Measurements from ENCODE around the gene GRIN2A. TPM values are rescaled to one million over a fixed set of nuclear protein-coding genes. Genes with fewer than 3 reads are reported as not detected.

The GRIN2A gene
- total RNA-seq, 2 experiments from 2014 or later = not detected

DNA sequence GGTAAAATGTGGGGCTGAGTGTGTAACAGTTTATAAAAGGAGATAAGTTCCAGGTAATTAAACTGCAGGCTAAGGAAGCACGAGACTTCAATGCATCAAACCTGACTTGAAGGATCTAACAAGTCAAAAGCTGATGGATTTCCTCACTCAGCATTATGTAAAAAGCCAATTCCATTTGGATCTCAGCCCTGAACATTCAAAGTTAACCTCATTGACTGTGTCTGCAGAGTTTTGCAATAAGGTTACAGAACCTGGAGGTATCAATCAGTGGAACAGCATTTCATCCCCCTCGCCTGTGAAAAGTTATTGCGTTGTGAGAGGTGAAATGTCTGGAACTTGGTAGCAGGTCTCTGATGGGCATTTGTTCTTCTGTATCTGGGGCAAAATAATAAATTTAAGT, 317.8 kb downstream of the GRIN2A start:
- no peaks in the 10 kb centered on the region for H3K4me1 Mint-ChIP-seq (ENCODE audit: low read depth)
- DNase-seq = no peak
- ChIA-PET POLR2A (no interaction called here), CTCF (no interaction called here)
- intact Hi-C loops (cut with micrococcal nuclease) = no loop called here
- no peaks in the 10 kb centered on the region for H3K27me3 Mint-ChIP-seq
- H3K9me3 Mint-ChIP-seq = no peaks in the 10 kb centered on the region
- H3K4me3 Mint-ChIP-seq = no peak overlapping the region
- no peak overlapping the region for H3K27ac Mint-ChIP-seq
- no peaks in the 10 kb centered on the region for H3K36me3 Mint-ChIP-seq

DNA sequence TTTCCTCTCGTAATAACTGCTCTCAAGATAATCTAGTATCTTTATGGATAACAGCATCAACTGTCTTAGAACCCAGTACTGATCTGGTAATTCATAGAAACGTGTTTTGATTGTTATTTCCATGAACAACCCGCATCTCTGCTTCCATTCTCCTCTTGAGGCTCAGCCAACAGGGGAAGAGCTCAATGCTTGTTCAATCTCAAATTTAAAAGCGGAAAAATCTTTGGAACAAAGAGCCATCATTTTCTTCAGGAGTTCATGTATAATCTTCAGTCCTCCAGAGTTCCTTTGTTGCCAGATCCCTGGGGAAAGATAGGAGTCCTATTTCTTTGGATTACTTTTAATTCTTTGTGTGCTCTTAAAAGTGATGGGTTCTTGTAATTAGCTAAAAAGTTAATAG, 319.9 kb downstream of the GRIN2A start:
- H3K9me3 Mint-ChIP-seq = no peaks in the 10 kb centered on the region
- H3K36me3 Mint-ChIP-seq = no peaks in the 10 kb centered on the region
- CTCF ChIA-PET = no interaction called here
- H3K4me1 Mint-ChIP-seq (ENCODE audit: low read depth) = no peaks in the 10 kb centered on the region
- no peak overlapping the region for H3K27ac Mint-ChIP-seq
- intact Hi-C loops (cut with micrococcal nuclease) = no loop called here
- POLR2A ChIA-PET = no interaction called here
- DNase-seq = no peak
- H3K4me3 Mint-ChIP-seq = no peak overlapping the region
- H3K27me3 Mint-ChIP-seq = no peaks in the 10 kb centered on the region

DNA sequence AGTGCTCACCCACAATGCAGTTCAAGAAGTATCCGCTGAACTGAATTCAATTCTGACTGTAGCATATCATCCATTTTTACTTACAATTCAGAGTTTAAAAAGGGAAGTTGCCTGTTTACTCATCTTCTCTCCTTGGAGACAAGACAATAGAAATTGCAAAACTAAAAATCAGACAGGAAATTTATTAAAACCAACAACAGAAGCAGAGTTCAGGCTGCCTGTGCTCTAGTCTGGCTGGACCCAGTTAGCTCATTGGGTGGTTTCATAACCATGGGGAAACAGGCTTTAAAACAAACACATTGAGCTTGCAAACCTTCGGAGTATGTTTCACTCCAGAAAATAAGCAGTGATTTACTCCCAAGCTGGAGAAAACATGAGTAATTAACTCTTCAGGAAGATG, 321.4 kb downstream of the GRIN2A start:
- Mint-ChIP-seq H3K27ac (no peak overlapping the region), H3K27me3 (no peaks in the 10 kb centered on the region), H3K4me3 (no peak overlapping the region), H3K36me3 (no peaks in the 10 kb centered on the region), H3K9me3 (no peaks in the 10 kb centered on the region), H3K4me1 (ENCODE audit: low read depth) (no peaks in the 10 kb centered on the region)
- intact Hi-C loops (cut with micrococcal nuclease) = no loop called here
- ChIA-PET POLR2A (no interaction called here), CTCF (no interaction called here)
- DNase-seq = no peak

DNA sequence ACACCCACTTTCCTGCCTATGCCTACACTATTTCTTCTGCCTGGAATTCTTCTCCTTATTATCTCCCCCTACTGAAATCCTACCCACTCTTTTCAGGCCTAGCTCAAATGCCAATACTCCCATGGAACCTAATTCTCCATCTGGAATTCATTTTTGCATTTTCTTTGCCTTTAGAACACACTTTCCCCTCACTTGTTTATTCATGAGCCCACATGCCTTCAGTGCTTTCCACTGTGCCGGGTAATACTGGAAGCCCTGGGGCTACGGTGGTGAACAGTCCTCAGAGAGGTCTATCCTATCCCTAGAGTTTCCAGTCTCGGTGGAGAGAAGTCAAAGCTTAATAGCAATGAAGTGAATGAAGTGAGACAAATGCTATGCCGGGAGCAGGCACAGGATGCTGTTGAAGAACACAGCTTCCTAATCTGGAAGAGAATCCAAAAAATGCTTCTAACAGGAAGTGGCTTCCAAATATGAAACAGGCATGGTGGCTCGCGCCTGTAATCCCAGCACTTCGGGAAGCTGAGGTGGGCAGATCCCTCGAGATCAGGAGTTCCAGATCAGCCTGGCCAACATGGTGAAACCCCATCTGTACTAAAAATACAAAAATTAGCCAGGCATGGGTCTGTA, 322.4 kb downstream of the GRIN2A start:
- intact Hi-C loops (cut with micrococcal nuclease) = no loop called here
- H3K4me3 Mint-ChIP-seq = no peak overlapping the region
- no peaks in the 10 kb centered on the region for H3K27me3 Mint-ChIP-seq
- no peak overlapping the region for H3K27ac Mint-ChIP-seq
- no peaks in the 10 kb centered on the region for H3K4me1 Mint-ChIP-seq (ENCODE audit: low read depth)
- H3K36me3 Mint-ChIP-seq = no peaks in the 10 kb centered on the region
- ChIA-PET CTCF (interaction anchor here (0.6 kb wide), 1 partner anchor 650 kb away, joined by 3 read pairs; no protein-coding TSS in a partner anchor), POLR2A (no interaction called here)
- no peaks in the 10 kb centered on the region for H3K9me3 Mint-ChIP-seq
- no peak for DNase-seq

DNA sequence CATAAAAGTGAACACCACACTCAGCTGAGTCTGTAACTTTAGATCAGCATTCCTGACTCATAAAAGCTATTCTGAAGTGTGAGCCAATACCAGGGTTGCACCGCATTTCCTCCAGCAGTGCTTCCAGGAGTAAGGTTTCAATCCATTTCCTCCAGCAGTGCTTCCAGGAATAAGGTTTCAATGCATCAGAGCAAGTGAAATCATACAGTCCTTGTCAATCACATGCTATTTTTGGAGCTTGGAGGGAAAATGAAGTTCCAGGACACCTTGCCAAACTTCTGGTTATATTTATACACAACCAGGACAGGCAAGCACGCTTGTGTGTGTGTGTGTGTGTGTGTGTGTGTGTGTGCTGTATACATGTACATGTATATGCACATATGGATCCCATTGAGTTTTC, 327.6 kb downstream of the GRIN2A start:
- ChIA-PET CTCF (no interaction called here), POLR2A (no interaction called here)
- intact Hi-C loops (cut with micrococcal nuclease) = no loop called here
- DNase-seq = no peak
- peaks cover under 1% of the 10 kb centered on the region for H3K27me3 Mint-ChIP-seq
- H3K27ac Mint-ChIP-seq = no peak overlapping the region
- H3K36me3 Mint-ChIP-seq = no peaks in the 10 kb centered on the region
- no peak overlapping the region for H3K4me3 Mint-ChIP-seq
- H3K4me1 Mint-ChIP-seq (ENCODE audit: low read depth) = no peaks in the 10 kb centered on the region
- H3K9me3 Mint-ChIP-seq = no peaks in the 10 kb centered on the region

DNA sequence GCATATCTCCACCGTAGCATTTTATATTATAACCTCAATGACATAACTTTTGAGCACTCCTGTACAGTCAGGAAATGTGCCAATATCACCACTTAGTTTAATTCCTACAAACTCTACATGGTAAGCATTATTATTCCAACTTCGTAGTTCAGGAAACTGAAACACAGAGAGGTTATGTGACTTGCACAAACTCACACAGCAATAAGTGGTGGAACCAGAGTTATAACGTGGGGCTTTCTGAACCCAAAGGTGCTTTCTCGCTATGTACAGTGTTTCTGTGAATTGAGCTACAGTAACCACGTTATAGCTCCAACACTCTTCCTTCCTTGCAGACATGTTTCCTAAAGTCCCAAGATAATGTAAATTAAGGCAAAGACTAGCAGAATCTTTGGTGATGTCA, 330.2 kb downstream of the GRIN2A start:
- Mint-ChIP-seq H3K27ac (no peak overlapping the region), H3K9me3 (no peaks in the 10 kb centered on the region), H3K4me1 (ENCODE audit: low read depth) (no peaks in the 10 kb centered on the region), H3K4me3 (no peak overlapping the region), H3K36me3 (no peaks in the 10 kb centered on the region), H3K27me3 (peaks cover 2% of the 10 kb centered on the region)
- intact Hi-C loops (cut with micrococcal nuclease) = no loop called here
- DNase-seq = no peak
- ChIA-PET POLR2A (no interaction called here), CTCF (no interaction called here)

DNA sequence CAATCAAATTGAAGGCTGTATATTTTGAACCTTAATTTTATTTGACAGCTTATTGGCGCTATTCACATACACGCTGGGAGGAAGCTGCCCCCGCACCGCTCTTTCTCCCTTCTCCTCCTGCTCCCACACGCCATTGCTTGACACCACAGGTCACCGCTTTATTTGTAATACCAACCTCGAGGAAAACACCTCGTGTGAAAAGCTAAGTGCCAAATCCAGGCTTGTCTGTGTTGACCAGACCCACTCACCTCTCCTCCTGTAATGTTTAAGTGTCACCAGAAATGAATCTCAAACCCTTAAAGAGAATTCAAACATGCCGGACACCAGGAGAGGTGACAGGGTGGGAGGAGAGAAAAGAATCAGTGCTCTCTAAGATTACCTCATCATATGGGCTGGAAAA, 331.4 kb downstream of the GRIN2A start:
- intact Hi-C loops (cut with micrococcal nuclease) = no loop called here
- POLR2A ChIA-PET = no interaction called here
- no peaks in the 10 kb centered on the region for H3K9me3 Mint-ChIP-seq
- CTCF ChIA-PET = no interaction called here
- DNase-seq = no peak
- peaks cover 2% of the 10 kb centered on the region for H3K27me3 Mint-ChIP-seq
- no peaks in the 10 kb centered on the region for H3K36me3 Mint-ChIP-seq
- H3K4me3 Mint-ChIP-seq = no peak overlapping the region
- no peaks in the 10 kb centered on the region for H3K4me1 Mint-ChIP-seq (ENCODE audit: low read depth)
- no peak overlapping the region for H3K27ac Mint-ChIP-seq

DNA sequence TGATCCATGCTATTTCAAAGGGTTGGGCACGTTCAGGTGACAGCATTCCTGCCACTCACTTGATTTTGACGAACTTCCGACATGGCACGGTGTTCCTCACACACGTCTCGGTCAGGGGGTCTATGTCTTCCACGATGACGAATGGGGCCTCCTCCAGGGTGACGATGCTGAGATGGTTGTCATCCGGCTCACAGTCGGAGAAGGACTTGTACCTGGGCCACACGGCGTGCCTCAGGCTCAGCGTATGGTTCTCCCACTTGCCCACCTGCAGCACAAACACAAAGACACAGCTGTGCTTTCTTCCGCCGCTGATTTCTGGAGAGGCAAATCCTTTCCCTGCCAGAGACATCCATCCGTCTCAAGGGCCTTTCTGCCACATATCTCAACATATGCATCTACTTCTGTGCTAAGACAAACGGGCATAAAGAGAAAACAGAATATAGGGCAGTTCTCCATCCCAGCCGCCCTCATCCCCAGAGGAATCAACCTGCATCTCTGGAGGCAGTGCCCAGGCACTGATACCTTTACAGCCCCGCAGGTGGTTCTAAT, 332.5 kb downstream of the GRIN2A start:
- Mint-ChIP-seq H3K27me3 (peaks cover 2% of the 10 kb centered on the region), H3K9me3 (no peaks in the 10 kb centered on the region), H3K4me3 (no peak overlapping the region), H3K36me3 (no peaks in the 10 kb centered on the region), H3K4me1 (ENCODE audit: low read depth) (no peaks in the 10 kb centered on the region), H3K27ac (no peak overlapping the region)
- CTCF ChIA-PET = no interaction called here
- POLR2A ChIA-PET = no interaction called here
- intact Hi-C loops (cut with micrococcal nuclease) = no loop called here
- DNase-seq = no peak

DNA sequence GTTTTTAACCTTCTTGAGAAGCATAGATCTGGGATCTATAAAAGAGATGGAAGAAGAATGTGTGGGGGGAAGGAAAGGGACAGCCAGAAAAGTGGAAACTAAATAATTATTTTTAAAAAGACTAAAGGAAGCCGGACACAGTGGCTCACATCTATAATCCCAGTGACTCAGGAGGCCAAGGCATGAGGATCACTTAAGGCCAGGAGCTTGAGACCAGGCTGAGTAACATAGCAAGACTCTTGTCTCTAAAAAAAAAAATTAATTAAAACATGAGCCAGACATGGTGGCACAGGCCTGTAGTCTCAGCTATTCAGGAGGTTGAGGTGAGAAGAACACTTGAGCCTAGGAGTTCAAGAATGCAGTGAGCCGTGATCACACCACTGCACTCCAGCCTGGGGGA, 335.1 kb downstream of the GRIN2A start:
- no peaks in the 10 kb centered on the region for H3K9me3 Mint-ChIP-seq
- no peak overlapping the region for H3K4me3 Mint-ChIP-seq
- no peak overlapping the region for H3K27ac Mint-ChIP-seq
- no peaks in the 10 kb centered on the region for H3K4me1 Mint-ChIP-seq (ENCODE audit: low read depth)
- intact Hi-C loops (cut with micrococcal nuclease) = no loop called here
- peaks cover 2% of the 10 kb centered on the region for H3K27me3 Mint-ChIP-seq
- ChIA-PET POLR2A (no interaction called here), CTCF (no interaction called here)
- H3K36me3 Mint-ChIP-seq = no peaks in the 10 kb centered on the region
- no peak for DNase-seq

DNA sequence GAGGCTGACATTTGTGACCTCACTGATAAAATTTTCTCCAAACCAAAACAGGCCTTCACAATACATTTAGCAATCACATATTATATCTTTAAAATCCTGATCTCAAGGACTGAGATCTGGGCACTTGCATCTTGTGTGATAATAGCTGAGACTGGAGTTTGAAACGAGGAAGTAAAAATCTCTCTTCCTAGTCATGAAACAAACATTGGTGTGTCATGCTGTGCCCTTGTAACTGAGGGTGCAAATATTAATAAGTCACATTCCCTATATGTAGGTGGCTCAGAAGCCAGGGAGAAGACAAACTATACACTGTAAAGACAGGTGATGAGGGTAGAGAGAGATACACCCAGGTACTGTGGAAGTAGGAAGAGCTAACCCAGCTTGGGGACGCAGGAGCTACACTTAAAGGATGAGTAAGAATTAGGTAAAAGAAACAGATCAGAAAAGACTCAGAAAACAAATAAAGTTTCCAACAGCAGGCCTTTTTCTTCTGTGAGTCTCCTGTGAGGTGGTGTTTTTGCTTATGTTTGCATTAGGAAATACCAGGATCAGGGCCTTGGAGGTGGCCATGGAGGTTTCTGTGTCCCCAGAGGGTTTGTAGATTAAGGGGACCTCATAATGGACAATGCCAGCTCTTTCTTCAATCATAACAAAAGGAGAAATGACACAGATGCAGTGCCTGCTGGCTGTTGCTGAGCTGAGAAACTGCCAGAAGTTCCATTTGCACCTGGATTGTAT, 335.7 kb downstream of the GRIN2A start:
- Mint-ChIP-seq H3K4me1 (ENCODE audit: low read depth) (no peaks in the 10 kb centered on the region), H3K4me3 (no peak overlapping the region), H3K9me3 (no peaks in the 10 kb centered on the region), H3K36me3 (no peaks in the 10 kb centered on the region), H3K27ac (no peak overlapping the region), H3K27me3 (peaks cover 2% of the 10 kb centered on the region)
- POLR2A ChIA-PET = no interaction called here
- intact Hi-C loops (cut with micrococcal nuclease) = no loop called here
- CTCF ChIA-PET = no interaction called here
- no peak for DNase-seq

DNA sequence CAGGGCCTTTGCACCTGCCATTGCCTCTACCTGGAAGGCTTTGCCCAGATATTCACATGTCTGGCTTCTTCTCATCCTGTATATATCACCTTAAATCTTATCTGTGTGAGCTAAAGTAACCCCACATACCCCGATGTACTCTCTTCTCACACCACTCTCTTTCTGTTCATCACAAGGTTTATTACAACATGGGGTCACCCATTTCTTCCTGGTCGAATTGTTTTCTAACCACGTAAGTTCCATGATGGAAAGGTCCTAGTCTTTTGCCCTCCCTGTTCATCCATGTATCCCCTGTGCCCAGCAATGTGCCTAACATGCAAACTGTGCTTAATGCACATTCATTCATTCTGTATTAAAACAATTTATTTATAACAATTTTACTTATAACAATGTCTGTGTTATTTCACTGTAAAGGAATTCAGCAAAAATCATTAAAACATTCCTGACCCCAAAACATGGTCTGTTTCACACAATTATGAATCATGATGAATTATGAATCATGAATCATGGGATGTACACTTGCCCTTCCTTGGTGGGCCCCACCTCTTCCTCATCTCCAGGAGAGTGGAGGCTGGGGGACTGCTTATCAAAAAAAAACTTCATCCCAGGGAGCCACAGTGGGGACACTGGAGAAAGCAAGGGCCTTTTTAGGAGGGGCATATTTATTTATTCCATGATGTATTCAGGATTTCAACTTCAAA, 336.4 kb downstream of the GRIN2A start:
- H3K9me3 Mint-ChIP-seq = no peaks in the 10 kb centered on the region
- no peak overlapping the region for H3K27ac Mint-ChIP-seq
- DNase-seq = no peak
- CTCF ChIA-PET = no interaction called here
- H3K27me3 Mint-ChIP-seq = peaks cover 2% of the 10 kb centered on the region
- POLR2A ChIA-PET = no interaction called here
- H3K4me1 Mint-ChIP-seq (ENCODE audit: low read depth) = no peaks in the 10 kb centered on the region
- no peak overlapping the region for H3K4me3 Mint-ChIP-seq
- no peaks in the 10 kb centered on the region for H3K36me3 Mint-ChIP-seq
- intact Hi-C loops (cut with micrococcal nuclease) = no loop called here

DNA sequence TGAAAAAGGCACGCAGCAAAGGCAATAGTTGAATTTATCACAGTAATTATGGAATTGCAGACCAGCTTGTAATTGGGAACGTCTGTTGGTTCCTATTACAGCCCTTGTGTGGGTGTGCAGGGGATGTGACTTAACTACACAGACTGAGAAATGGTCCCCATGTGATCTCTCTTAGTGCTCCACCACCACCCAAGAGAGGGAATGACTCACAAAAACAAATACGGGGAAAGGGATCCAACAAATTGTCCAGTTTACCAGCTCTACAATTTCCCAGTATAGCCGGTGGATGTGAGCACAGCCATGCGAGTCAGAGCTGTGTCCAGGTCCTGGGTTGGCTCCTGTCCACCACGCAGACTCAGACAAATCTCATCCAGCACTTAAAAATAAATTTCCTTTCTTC, 337.9 kb downstream of the GRIN2A start:
- Mint-ChIP-seq H3K36me3 (no peaks in the 10 kb centered on the region), H3K4me1 (ENCODE audit: low read depth) (no peaks in the 10 kb centered on the region), H3K27me3 (no peaks in the 10 kb centered on the region), H3K4me3 (no peak overlapping the region), H3K9me3 (no peaks in the 10 kb centered on the region), H3K27ac (no peak overlapping the region)
- intact Hi-C loops (cut with micrococcal nuclease) = no loop called here
- ChIA-PET POLR2A (no interaction called here), CTCF (no interaction called here)
- no peak for DNase-seq

Data from activated CD4-positive, alpha-beta memory T cell treated with anti-CD3 and anti-CD28 coated beads for 36 hours (primary cell).